Parathyroid adenoma (tissue), 2 donors: ENCODE results near the gene NLGN1.

Source experiments
- H2AFZ ChIP-seq: fragments of 300-600 bp; sonication (generic); one replicate; pipeline ENCODE4 v1.7.0; 2017; ENCODE audit warnings: antibody characterized with exemption, mild to moderate bottlenecking
- H3K27ac ChIP-seq: fragments of 300-600 bp; sonication (generic); one replicate; pipeline ENCODE4 v1.7.0; 2017
- H3K27me3 ChIP-seq: fragments of 300-600 bp; sonication (generic); one replicate; pipeline ENCODE4 v1.7.0; 2017; ENCODE audit warnings: low read length; ENCODE audit not compliant: control insufficient read depth, insufficient read depth
- H3K36me3 ChIP-seq: fragments of 300-600 bp; sonication (generic); one replicate; pipeline ENCODE4 v1.7.0; 2017; ENCODE audit warnings: low read length; ENCODE audit not compliant: control insufficient read depth, insufficient read depth
- H3K4me1 ChIP-seq: fragments of 300-600 bp; sonication (generic); one replicate; pipeline ENCODE4 v1.7.0; 2017; ENCODE audit warnings: control low read depth
- H3K4me2 ChIP-seq: fragments of 300-600 bp; sonication (generic); one replicate; pipeline ENCODE4 v1.7.0; 2017; ENCODE audit warnings: low read length
- H3K4me3 ChIP-seq: fragments of 300-600 bp; sonication (generic); one replicate; pipeline ENCODE4 v1.7.0; 2017; ENCODE audit warnings: low read depth, low read length
- H3K79me2 ChIP-seq: fragments of 300-600 bp; sonication (generic); one replicate; pipeline ENCODE4 v1.7.0; 2017; ENCODE audit warnings: control low read depth
- H3K9ac ChIP-seq: fragments of 300-600 bp; sonication (generic); one replicate; pipeline ENCODE4 v1.7.0; 2017; ENCODE audit warnings: mild to moderate bottlenecking
- H3K9me3 ChIP-seq: fragments of 300-600 bp; sonication (generic); one replicate; pipeline ENCODE4 v1.7.0; 2017; ENCODE audit warnings: low read length; ENCODE audit not compliant: control insufficient read depth
- TF ChIP-seq, protein P1 (sequence below): fragments of 300-600 bp; sonication (generic); IDR thresholded peaks from one replicate; pipeline ENCODE4 v1.7.0; 2017; ENCODE audit warnings: antibody characterized with exemption, mild to moderate bottlenecking
- donor health status: primary hyperparathyroidism.

NLGN1 gene

GRCh38 chr3:174110761-174111160, 713.2 kb downstream of the NLGN1 start:
- H3K9me3 ChIP-seq, result no peaks in the 10 kb centered on the region
- no peak overlapping the region for H3K9ac ChIP-seq
- no peaks in the 10 kb centered on the region for H3K27me3 ChIP-seq
- no peak overlapping the region for H2AFZ ChIP-seq
- TF ChIP-seq, protein P1, sequence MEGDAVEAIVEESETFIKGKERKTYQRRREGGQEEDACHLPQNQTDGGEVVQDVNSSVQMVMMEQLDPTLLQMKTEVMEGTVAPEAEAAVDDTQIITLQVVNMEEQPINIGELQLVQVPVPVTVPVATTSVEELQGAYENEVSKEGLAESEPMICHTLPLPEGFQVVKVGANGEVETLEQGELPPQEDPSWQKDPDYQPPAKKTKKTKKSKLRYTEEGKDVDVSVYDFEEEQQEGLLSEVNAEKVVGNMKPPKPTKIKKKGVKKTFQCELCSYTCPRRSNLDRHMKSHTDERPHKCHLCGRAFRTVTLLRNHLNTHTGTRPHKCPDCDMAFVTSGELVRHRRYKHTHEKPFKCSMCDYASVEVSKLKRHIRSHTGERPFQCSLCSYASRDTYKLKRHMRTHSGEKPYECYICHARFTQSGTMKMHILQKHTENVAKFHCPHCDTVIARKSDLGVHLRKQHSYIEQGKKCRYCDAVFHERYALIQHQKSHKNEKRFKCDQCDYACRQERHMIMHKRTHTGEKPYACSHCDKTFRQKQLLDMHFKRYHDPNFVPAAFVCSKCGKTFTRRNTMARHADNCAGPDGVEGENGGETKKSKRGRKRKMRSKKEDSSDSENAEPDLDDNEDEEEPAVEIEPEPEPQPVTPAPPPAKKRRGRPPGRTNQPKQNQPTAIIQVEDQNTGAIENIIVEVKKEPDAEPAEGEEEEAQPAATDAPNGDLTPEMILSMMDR, result no peak
- no peak overlapping the region for H3K4me3 ChIP-seq
- H3K4me1 ChIP-seq, result no peaks in the 10 kb centered on the region
- no peaks in the 10 kb centered on the region for H3K36me3 ChIP-seq
- no peaks in the 10 kb centered on the region for H3K79me2 ChIP-seq
- H3K4me2 ChIP-seq, result no peak overlapping the region
- H3K27ac ChIP-seq, result no peak overlapping the region

DNA sequence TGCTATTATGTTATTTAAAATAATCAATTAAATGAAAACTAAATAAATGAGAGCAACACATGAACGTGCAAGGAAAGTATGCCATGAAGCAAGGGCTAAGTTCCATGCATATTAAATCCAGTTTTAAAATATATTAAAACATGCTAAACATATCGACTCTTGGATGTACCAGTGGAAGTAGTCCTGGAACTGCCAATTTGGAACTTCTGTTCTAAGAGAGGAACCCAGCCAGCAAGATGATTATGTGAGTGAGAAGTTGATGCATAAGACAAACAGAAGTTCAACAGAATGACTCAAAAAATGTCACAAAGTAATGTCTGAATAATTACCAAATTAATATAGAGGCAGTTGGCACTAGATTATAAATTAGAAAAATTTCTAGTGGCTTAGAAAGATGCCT, 714.2 kb downstream of the NLGN1 start:
- Histone ChIP-seq H3K79me2 (no peaks in the 10 kb centered on the region), H3K9ac (no peak overlapping the region), H3K36me3 (no peaks in the 10 kb centered on the region), H3K4me3 (no peak overlapping the region), H3K4me1 (no peaks in the 10 kb centered on the region), H3K4me2 (no peak overlapping the region), H3K9me3 (no peaks in the 10 kb centered on the region), H3K27ac (no peak overlapping the region), H2AFZ (no peak overlapping the region), H3K27me3 (no peaks in the 10 kb centered on the region)
- TF ChIP-seq, protein P1, result no peak

DNA sequence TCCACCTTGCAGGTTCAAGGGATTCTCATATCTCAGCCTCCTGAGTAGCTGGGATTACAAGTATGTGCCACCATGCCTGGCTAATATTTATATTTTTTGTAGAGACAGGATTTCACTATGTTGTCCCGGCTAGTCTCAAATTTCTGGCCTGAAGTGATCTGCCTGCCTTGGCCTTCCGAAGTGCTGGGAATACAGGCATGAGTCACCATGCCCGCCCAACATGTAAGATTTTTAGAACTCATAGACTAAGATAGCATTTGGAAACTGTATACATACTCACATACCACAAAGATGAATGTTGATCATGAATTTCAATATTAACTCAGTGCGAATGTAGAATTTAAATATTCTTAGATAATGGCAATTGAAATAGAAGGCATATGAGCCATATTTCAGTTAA, 718.9 kb downstream of the NLGN1 start:
- Histone ChIP-seq H3K36me3 (no peaks in the 10 kb centered on the region), H3K4me2 (no peak overlapping the region), H3K4me3 (no peak overlapping the region), H3K27ac (no peak overlapping the region), H3K9ac (no peak overlapping the region), H2AFZ (no peak overlapping the region), H3K9me3 (no peaks in the 10 kb centered on the region), H3K79me2 (no peaks in the 10 kb centered on the region), H3K4me1 (no peaks in the 10 kb centered on the region), H3K27me3 (no peaks in the 10 kb centered on the region)
- TF ChIP-seq, protein P1, result no peak

- no peaks in the 10 kb centered on the region for H3K79me2 ChIP-seq
- no peak overlapping the region for H3K4me3 ChIP-seq
- no peaks in the 10 kb centered on the region for H3K36me3 ChIP-seq
- TF ChIP-seq, protein P1, result no peak
- H3K9me3 ChIP-seq, result no peaks in the 10 kb centered on the region
- H3K9ac ChIP-seq, result no peak overlapping the region
- H3K4me1 ChIP-seq, result no peaks in the 10 kb centered on the region
- H3K4me2 ChIP-seq, result no peak overlapping the region
- no peaks in the 10 kb centered on the region for H3K27me3 ChIP-seq
- no peak overlapping the region for H3K27ac ChIP-seq
- H2AFZ ChIP-seq, result no peak overlapping the region
Measured at GRCh38 chr3:174120997-174121396, 723.5 kb downstream of the NLGN1 start.

GRCh38 chr3:174122411-174122810, 724.9 kb downstream of the NLGN1 start:
- no peaks in the 10 kb centered on the region for H3K4me1 ChIP-seq
- no peaks in the 10 kb centered on the region for H3K36me3 ChIP-seq
- no peak overlapping the region for H3K4me2 ChIP-seq
- no peaks in the 10 kb centered on the region for H3K79me2 ChIP-seq
- H3K9me3 ChIP-seq, result no peaks in the 10 kb centered on the region
- H3K4me3 ChIP-seq, result no peak overlapping the region
- H3K9ac ChIP-seq, result no peak overlapping the region
- TF ChIP-seq, protein P1, result no peak
- no peak overlapping the region for H2AFZ ChIP-seq
- H3K27me3 ChIP-seq, result no peaks in the 10 kb centered on the region
- no peak overlapping the region for H3K27ac ChIP-seq
